SK-N-SH treated with all-trans-retinoic acid at 6 μM for 48 hours (cell line): ENCODE measurements around the gene POU2F3.

Source experiments
- ARNTL ChIP-seq: fragments of 450-650 bp; formaldehyde crosslinking; IDR thresholded peaks from 2 replicates; pipeline ENCODE4 v1.5.0; 2020; ENCODE audit warnings: low read depth, mild to moderate bottlenecking, moderate library complexity, borderline replicate concordance
- CSRNP3 ChIP-seq: fragments of 250-450 bp; sonication (Bioruptor Pico); IDR thresholded peaks from 2 replicates; pipeline ENCODE4 v1.5.1; 2021; ENCODE audit warnings: mild to moderate bottlenecking, moderate library complexity
- PATZ1 ChIP-seq: fragments of 250-450 bp; sonication (Bioruptor Pico); IDR thresholded peaks from 2 replicates; pipeline ENCODE4 v1.8.0; 2020; ENCODE audit warnings: mild to moderate bottlenecking, moderate library complexity, borderline replicate concordance
- POU6F1 ChIP-seq: fragments of 250-450 bp; sonication (Bioruptor Pico); IDR thresholded peaks from 2 replicates; pipeline ENCODE4 v1.8.0; 2021; ENCODE audit warnings: low read depth, mild to moderate bottlenecking, moderate library complexity, borderline replicate concordance
- PPARA ChIP-seq: fragments of 250-450 bp; sonication (Bioruptor Pico); IDR thresholded peaks from 2 replicates; pipeline ENCODE4 v1.5.0; 2020; ENCODE audit warnings: mild to moderate bottlenecking, borderline replicate concordance
- SNAI2 ChIP-seq: fragments of 250-450 bp; sonication (Bioruptor Pico); IDR thresholded peaks from 2 replicates; pipeline ENCODE4 v1.5.0; 2020; ENCODE audit warnings: mild to moderate bottlenecking, moderate library complexity
- TCF4 ChIP-seq: fragments of 250-450 bp; sonication (Bioruptor Pico); IDR thresholded peaks from 2 replicates; pipeline ENCODE4 v1.8.0; 2021; ENCODE audit warnings: mild to moderate bottlenecking, moderate library complexity, borderline replicate concordance
- ZC3H10 ChIP-seq: fragments of 250-450 bp; sonication (Bioruptor Pico); IDR thresholded peaks from 2 replicates; pipeline ENCODE4 v1.5.1; 2021; ENCODE audit warnings: mild to moderate bottlenecking, moderate library complexity
- ZFP3 ChIP-seq: fragments of 250-450 bp; sonication (Bioruptor Pico); IDR thresholded peaks from 2 replicates; pipeline ENCODE4 v1.5.0; 2020; ENCODE audit warnings: mild to moderate bottlenecking, moderate library complexity
- ZFP30 ChIP-seq: fragments of 450-650 bp; formaldehyde crosslinking; IDR thresholded peaks from 2 replicates; pipeline ENCODE4 v1.5.0; 2022; ENCODE audit warnings: mild to moderate bottlenecking, moderate library complexity
- ZNF565 ChIP-seq: fragments of 450-650 bp; formaldehyde crosslinking; conservative IDR thresholded peaks from 2 replicates; pipeline ENCODE4 v1.5.0; 2020; ENCODE audit warnings: low read depth, mild to moderate bottlenecking, moderate library complexity
- ZNF8 ChIP-seq: fragments of 450-650 bp; formaldehyde crosslinking; IDR thresholded peaks from 2 replicates; pipeline ENCODE4 v1.5.0; 2020; ENCODE audit warnings: mild to moderate bottlenecking, moderate library complexity
- TF ChIP-seq, protein P1 (sequence below): fragments of 250-450 bp; sonication (Bioruptor Pico); IDR thresholded peaks from 2 replicates; pipeline ENCODE4 v1.5.0; 2020; ENCODE audit warnings: mild to moderate bottlenecking, moderate library complexity

DNA sequence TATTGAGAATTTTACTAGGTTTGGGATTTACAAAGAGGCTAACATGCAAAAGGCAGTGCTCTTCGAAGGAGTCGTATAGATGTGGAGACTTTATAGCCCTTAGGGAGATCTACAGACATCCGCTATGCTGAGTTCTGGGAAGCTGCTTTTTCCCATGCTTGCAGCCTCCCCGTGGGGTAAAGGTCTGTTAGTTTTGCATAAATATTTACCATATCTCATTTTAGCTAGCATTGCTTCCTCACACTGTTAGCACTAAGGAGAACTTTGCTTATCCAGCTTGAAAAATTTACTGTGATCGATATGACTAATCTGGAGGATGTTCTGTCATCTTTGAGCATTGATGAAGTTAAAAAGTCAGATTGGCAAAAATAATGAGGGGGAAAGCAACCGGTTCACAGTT lies 114.8 kb downstream of the POU2F3 start:
- no peak for TF ChIP-seq POU6F1 (CRISPR knock-in tag)
- no peak for TF ChIP-seq ZFP30
- no peak for TF ChIP-seq ZFP3
- no peak for TF ChIP-seq PATZ1
- TF ChIP-seq, protein P1, sequence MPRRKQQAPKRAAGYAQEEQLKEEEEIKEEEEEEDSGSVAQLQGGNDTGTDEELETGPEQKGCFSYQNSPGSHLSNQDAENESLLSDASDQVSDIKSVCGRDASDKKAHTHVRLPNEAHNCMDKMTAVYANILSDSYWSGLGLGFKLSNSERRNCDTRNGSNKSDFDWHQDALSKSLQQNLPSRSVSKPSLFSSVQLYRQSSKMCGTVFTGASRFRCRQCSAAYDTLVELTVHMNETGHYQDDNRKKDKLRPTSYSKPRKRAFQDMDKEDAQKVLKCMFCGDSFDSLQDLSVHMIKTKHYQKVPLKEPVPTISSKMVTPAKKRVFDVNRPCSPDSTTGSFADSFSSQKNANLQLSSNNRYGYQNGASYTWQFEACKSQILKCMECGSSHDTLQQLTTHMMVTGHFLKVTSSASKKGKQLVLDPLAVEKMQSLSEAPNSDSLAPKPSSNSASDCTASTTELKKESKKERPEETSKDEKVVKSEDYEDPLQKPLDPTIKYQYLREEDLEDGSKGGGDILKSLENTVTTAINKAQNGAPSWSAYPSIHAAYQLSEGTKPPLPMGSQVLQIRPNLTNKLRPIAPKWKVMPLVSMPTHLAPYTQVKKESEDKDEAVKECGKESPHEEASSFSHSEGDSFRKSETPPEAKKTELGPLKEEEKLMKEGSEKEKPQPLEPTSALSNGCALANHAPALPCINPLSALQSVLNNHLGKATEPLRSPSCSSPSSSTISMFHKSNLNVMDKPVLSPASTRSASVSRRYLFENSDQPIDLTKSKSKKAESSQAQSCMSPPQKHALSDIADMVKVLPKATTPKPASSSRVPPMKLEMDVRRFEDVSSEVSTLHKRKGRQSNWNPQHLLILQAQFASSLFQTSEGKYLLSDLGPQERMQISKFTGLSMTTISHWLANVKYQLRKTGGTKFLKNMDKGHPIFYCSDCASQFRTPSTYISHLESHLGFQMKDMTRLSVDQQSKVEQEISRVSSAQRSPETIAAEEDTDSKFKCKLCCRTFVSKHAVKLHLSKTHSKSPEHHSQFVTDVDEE: no peak
- TF ChIP-seq ZC3H10 (CRISPR knock-in tag): no peak
- no peak for TF ChIP-seq ARNTL (CRISPR knock-in tag)
- no peak for TF ChIP-seq CSRNP3 (CRISPR knock-in tag)
- TF ChIP-seq ZNF565 (CRISPR knock-in tag): no peak
- no peak for TF ChIP-seq PPARA (CRISPR knock-in tag)
- no peak for TF ChIP-seq TCF4 (CRISPR knock-in tag)
- no peak for TF ChIP-seq SNAI2
- TF ChIP-seq ZNF8: no peak
